ENCODE measurements around the gene TMEM9. TPM values are rescaled to one million over a fixed set of nuclear protein-coding genes. Genes with fewer than 3 reads are reported as not detected.

TMEM9 gene
- total RNA-seq, 4 donors from 2014 or later: 38.1 to 50.8 (median 40.7) TPM

Other genes with a start within 250 kb of the TMEM9 start
- 1 to 10 TPM in 3 of 4 donors, under 1 TPM in 1; 0.65 to 2.3 (median 1.1) TPM for gene KIF21B, start 130.8 kb downstream of the TMEM9 start, total RNA-seq
- not detected for gene CACNA1S, start 42.0 kb downstream of the TMEM9 start, total RNA-seq
- gene ASCL5, start 27.3 kb downstream of the TMEM9 start, total RNA-seq: not detected
- under 1 TPM in 2 of 4 donors, not detected in 2; 0.13 to 0.57 TPM for gene IGFN1, start 36.4 kb upstream of the TMEM9 start, total RNA-seq
- gene PKP1, start 129.0 kb upstream of the TMEM9 start, total RNA-seq: 1,000 to 10,000 TPM in 3 of 4 donors, 100 to 1,000 TPM in 1; 888 to 1,187 (median 1,096) TPM
- gene TNNT2, start 223.2 kb upstream of the TMEM9 start, total RNA-seq: 10 to 100 TPM in 3 of 4 donors, 1 to 10 TPM in 1; 7.9 to 54.6 (median 19.0) TPM
- gene LAD1, start 244.8 kb upstream of the TMEM9 start, total RNA-seq: 100 to 1,000 TPM; 175 to 303 (median 218) TPM